ENCODE measurements around the gene LYRM1.

The LYRM1 gene

GRCh38 chr16:20873331-20873730 is 27.2 kb upstream of the LYRM1 start:
- no peak for DNase-seq

- DNase-seq: no peak
Observed at GRCh38 chr16:20874088-20874581, 26.4 kb upstream of the LYRM1 start.

- DNase-seq: no peak
Observed at GRCh38 chr16:20875355-20875650, 25.3 kb upstream of the LYRM1 start.

GRCh38 chr16:20878682-20879147 is 21.9 kb upstream of the LYRM1 start:
- no peak for DNase-seq

- no peak for DNase-seq
Observed at GRCh38 chr16:20879175-20880040, 21.2 kb upstream of the LYRM1 start.

GRCh38 chr16:20880867-20881502 is 19.6 kb upstream of the LYRM1 start:
- no peak for DNase-seq

- no peak for DNase-seq
Observed at GRCh38 chr16:20881503-20881878, 19.1 kb upstream of the LYRM1 start.

- no peak for DNase-seq
Observed at GRCh38 chr16:20883554-20884239, 16.9 kb upstream of the LYRM1 start.

GRCh38 chr16:20884240-20884556 is 16.4 kb upstream of the LYRM1 start:
- DNase-seq: no peak

GRCh38 chr16:20886320-20886719 is 14.3 kb upstream of the LYRM1 start:
- DNase-seq: no peak

GRCh38 chr16:20887207-20887606 is 13.4 kb upstream of the LYRM1 start:
- DNase-seq: no peak

GRCh38 chr16:20889625-20890275 is 10.8 kb upstream of the LYRM1 start:
- no peak for DNase-seq

GRCh38 chr16:20894388-20894787 is 6.2 kb upstream of the LYRM1 start:
- DNase-seq: no peak

- DNase-seq: no peak
Observed at GRCh38 chr16:20897253-20897897, 3.2 kb upstream of the LYRM1 start.

- no peak for DNase-seq
Observed at GRCh38 chr16:20897922-20898321, 2.6 kb upstream of the LYRM1 start.

GRCh38 chr16:20899071-20899470 is 1.5 kb upstream of the LYRM1 start:
- no peak for DNase-seq

- no peak for DNase-seq
Observed at GRCh38 chr16:20899477-20900298, 883 bp upstream of the LYRM1 start.

- no peak for DNase-seq
Observed at GRCh38 chr16:20901068-20901435, 481 bp downstream of the LYRM1 start.

GRCh38 chr16:20901436-20902112 is 1.0 kb downstream of the LYRM1 start:
- DNase-seq: peak in 1 of 2 experiments; percentile 3

GRCh38 chr16:20902426-20902825 is 1.9 kb downstream of the LYRM1 start:
- no peak for DNase-seq

GRCh38 chr16:20903116-20903898 is 2.7 kb downstream of the LYRM1 start:
- no peak for DNase-seq
